ENCODE data around the gene MTMR10. TPM values are rescaled to one million over a fixed set of nuclear protein-coding genes. Genes with fewer than 3 reads are reported as not detected.

MTMR10 gene
- total and polyA plus RNA-seq, 11 donors = 8.6 to 38.9 (median 27.7) TPM

- H3K4me1 ChIP-seq = peaks cover 0 to 16% (median 9%) of the 10 kb centered on the region in 12 donors
- DNase-seq (no peak), ATAC-seq (peak; percentile 69 to 88 (median 84))
- no peaks in the 10 kb centered on the region for H3K27me3 ChIP-seq
- no peak overlapping the region for H3K4me3 ChIP-seq
- H3K36me3 ChIP-seq = peaks cover 0 to 100% (median 97%) of the 10 kb centered on the region in 9 donors
- no peak for TF ChIP-seq CTCF (IDR thresholded peaks at IDR 0.05)
- no peak for TF ChIP-seq POLR2A (IDR thresholded peaks at IDR 0.05)
- peak overlapping the region in 4 of 12 donors; percentile 4 to 48 (median 7) for H3K27ac ChIP-seq
- intact Hi-C loops (cut with DNase I) = no loop called here
- 74 to 77% (median 77%) methylated on average over 7 of the region's 7 CpGs for WGBS, 4 donors
- H3K9me3 ChIP-seq = peaks cover 0 to 12% (median 0%) of the 10 kb centered on the region in 12 donors
Measured at GRCh38 chr15:30953183-30953582, 38.2 kb downstream of the MTMR10 start.

GRCh38 chr15:30943654-30944335, 47.6 kb downstream of the MTMR10 start:
- Histone ChIP-seq H3K4me3 (no peak overlapping the region), H3K27ac (no peak overlapping the region), H3K27me3 (no peaks in the 10 kb centered on the region), H3K4me1 (no peaks in the 10 kb centered on the region), H3K36me3 (peaks cover 0 to 100% (median 96%) of the 10 kb centered on the region in 9 donors), H3K9me3 (peaks cover 0 to 1% (median 0%) of the 10 kb centered on the region in 12 donors)
- DNase-seq = no peak
- peak in 1 of 4 donors; percentile 16 for ATAC-seq
- TF ChIP-seq CTCF (IDR thresholded peaks at IDR 0.05) = no peak
- no peak for TF ChIP-seq POLR2A (IDR thresholded peaks at IDR 0.05)
- WGBS, 4 donors = 85 to 95% (median 92%) methylated on average over 6 to 8 of the region's 8 CpGs
- intact Hi-C loops (cut with DNase I) = no loop called here

- intact Hi-C loops (cut with DNase I) = no loop called here
- Histone ChIP-seq H3K27me3 (no peaks in the 10 kb centered on the region), H3K9me3 (no peaks in the 10 kb centered on the region), H3K36me3 (peaks cover 0 to 100% (median 96%) of the 10 kb centered on the region in 9 donors), H3K4me3 (no peak overlapping the region), H3K27ac (no peak overlapping the region), H3K4me1 (no peaks in the 10 kb centered on the region)
- 84 to 90% (median 89%) methylated on average over 15 of the region's 15 CpGs for WGBS, 4 donors
- ATAC-seq (peak in 1 of 4 donors; percentile 36), DNase-seq (no peak)
- no peak for TF ChIP-seq CTCF (IDR thresholded peaks at IDR 0.05)
- no peak for TF ChIP-seq POLR2A (IDR thresholded peaks at IDR 0.05)
Measured at GRCh38 chr15:30941520-30941919, 49.9 kb downstream of the MTMR10 start.

GRCh38 chr15:30940359-30940758, 51.1 kb downstream of the MTMR10 start:
- ATAC-seq (no peak), DNase-seq (no peak)
- TF ChIP-seq POLR2A (IDR thresholded peaks at IDR 0.05) (no peak), CTCF (IDR thresholded peaks at IDR 0.05) (no peak)
- intact Hi-C loops (cut with DNase I) = no loop called here
- Histone ChIP-seq H3K27ac (no peak overlapping the region), H3K9me3 (no peaks in the 10 kb centered on the region), H3K4me1 (no peaks in the 10 kb centered on the region), H3K27me3 (no peaks in the 10 kb centered on the region), H3K4me3 (no peak overlapping the region), H3K36me3 (peaks cover 0 to 100% (median 96%) of the 10 kb centered on the region in 9 donors)
- 77 to 92% (median 79%) methylated on average over 4 of the region's 4 CpGs for WGBS, 4 donors

Data from heart left ventricle (tissue), 16 donors.